ENCODE measurements around the gene LSAMP.

- TF ChIP-seq POLR2A (IDR thresholded peaks at IDR 0.05) (no peak), CTCF (IDR thresholded peaks at IDR 0.05) (no peak)
Observed at GRCh38 chr3:116378077-116378476, 67.2 kb downstream of the LSAMP start.

Measured in lower leg skin (tissue), 3 donors.